HG03439 (cell line): ENCODE results near the gene LPA.
"Not testable (repeated sequence)": the region's sequence is repeated elsewhere in the genome, so short reads cannot be mapped to it uniquely, and the experiment has no call there.

Experiments used
- ATAC-seq: cut with Tn5 transposase; IDR thresholded peaks from one replicate; pipeline ENCODE4 v1.9.1; 2021; ENCODE audit warnings: mild to moderate bottlenecking, moderate library complexity; ENCODE audit not compliant: unreplicated experiment

LPA gene

GRCh38 chr6:160667639-160668481 lies 3.8 kb upstream of the LPA start:
- peak; percentile 84 for ATAC-seq

- ATAC-seq: no peak
Measured at GRCh38 chr6:160662842-160663241, 1.2 kb downstream of the LPA start.

- ATAC-seq: no peak
Measured at GRCh38 chr6:160662429-160662828, 1.6 kb downstream of the LPA start.

GRCh38 chr6:160661216-160661615 lies 2.9 kb downstream of the LPA start:
- no peak for ATAC-seq

- no peak for ATAC-seq
Measured at GRCh38 chr6:160659562-160659961, 4.5 kb downstream of the LPA start.

- ATAC-seq: no peak
Measured at GRCh38 chr6:160634706-160635105, 29.4 kb downstream of the LPA start.

GRCh38 chr6:160595838-160596832 lies 67.9 kb downstream of the LPA start:
- ATAC-seq: no peak

GRCh38 chr6:160595297-160595696 lies 68.8 kb downstream of the LPA start:
- ATAC-seq: not testable (repeated sequence)

GRCh38 chr6:160586374-160586773 lies 77.7 kb downstream of the LPA start:
- no peak for ATAC-seq

GRCh38 chr6:160583794-160584193 lies 80.3 kb downstream of the LPA start:
- ATAC-seq: no peak

GRCh38 chr6:160581406-160581805 lies 82.7 kb downstream of the LPA start:
- no peak for ATAC-seq

GRCh38 chr6:160578515-160578914 lies 85.6 kb downstream of the LPA start:
- not testable (repeated sequence) for ATAC-seq

GRCh38 chr6:160573943-160574342 lies 90.1 kb downstream of the LPA start:
- no peak for ATAC-seq

- not testable (repeated sequence) for ATAC-seq
Measured at GRCh38 chr6:160571201-160571600, 92.9 kb downstream of the LPA start.

GRCh38 chr6:160544802-160545201 lies 119.3 kb downstream of the LPA start:
- ATAC-seq: no peak

- no peak for ATAC-seq
Measured at GRCh38 chr6:160535270-160535669, 128.8 kb downstream of the LPA start.

GRCh38 chr6:160534050-160534696 lies 129.9 kb downstream of the LPA start:
- ATAC-seq: peak; percentile 67

- no peak for ATAC-seq
Measured at GRCh38 chr6:160532315-160532714, 131.8 kb downstream of the LPA start.

- no peak for ATAC-seq
Measured at GRCh38 chr6:160531826-160532225, 132.2 kb downstream of the LPA start.

GRCh38 chr6:160529524-160529923 lies 134.6 kb downstream of the LPA start:
- ATAC-seq: not testable (repeated sequence)

- ATAC-seq: peak; percentile 42
Measured at GRCh38 chr6:160523223-160523622, 140.9 kb downstream of the LPA start.
